Metanephros (tissue), 1 donor: ENCODE results near the gene BTF3. TPM values are rescaled to one million over a fixed set of nuclear protein-coding genes. Genes with fewer than 3 reads are reported as not detected.

Experiments used
- total RNA-seq: library from RNA; depleted of rRNA; stranded (reverse); fragments of >200 nt; gene quantifications from one replicate; pipeline ENCODE4 v1.2.3, GENCODE V29; 2014

BTF3 gene
- total RNA-seq: 498 TPM

DNA sequence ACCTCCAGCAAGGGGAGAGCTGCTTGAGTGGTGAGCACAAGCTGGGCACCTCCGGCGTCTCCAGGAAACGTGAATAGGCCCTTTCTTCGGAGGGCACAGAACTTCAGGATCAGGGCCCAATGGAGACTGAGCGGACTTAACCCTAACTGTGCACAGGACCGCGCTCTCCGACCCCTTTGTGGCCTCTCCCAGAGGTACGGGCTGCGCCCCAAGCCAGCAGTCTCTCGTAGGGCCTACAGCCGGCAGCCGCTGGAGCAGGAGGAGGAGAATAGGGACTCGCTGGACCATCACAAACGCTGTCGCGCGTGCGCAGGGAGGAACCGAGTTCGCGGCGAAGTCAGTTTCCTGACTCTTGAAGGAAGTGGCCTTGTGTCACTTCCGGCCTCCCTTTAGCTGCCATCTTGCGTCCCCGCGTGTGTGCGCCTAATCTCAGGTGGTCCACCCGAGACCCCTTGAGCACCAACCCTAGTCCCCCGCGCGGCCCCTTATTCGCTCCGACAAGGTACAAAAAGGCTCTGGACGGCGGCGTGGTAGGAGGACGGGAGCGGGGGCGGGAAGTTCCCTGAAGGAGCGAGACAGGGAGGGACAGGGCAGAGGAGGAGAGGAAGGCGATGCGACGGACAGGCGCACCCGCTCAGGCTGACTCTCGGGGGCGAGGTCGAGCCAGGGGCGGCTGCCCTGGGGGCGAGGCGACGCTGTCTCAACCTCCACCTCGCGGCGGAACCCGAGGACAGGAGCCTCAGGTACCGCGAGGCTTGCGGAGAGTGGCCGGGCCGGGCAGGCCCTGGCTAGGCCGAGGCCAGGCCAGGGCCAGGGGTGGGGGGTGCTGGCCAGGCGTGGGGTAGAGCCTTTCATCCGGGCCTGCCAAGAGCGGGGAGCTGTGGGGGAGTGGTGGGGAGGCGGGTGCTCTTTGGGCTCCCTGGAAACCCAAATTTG, at the start of gene BTF3:
TSS of gene BTF3 (plus strand) at position 386 of the 936 bp plus-strand sequence. CDS start at position 612, 226 bp downstream.

DNA sequence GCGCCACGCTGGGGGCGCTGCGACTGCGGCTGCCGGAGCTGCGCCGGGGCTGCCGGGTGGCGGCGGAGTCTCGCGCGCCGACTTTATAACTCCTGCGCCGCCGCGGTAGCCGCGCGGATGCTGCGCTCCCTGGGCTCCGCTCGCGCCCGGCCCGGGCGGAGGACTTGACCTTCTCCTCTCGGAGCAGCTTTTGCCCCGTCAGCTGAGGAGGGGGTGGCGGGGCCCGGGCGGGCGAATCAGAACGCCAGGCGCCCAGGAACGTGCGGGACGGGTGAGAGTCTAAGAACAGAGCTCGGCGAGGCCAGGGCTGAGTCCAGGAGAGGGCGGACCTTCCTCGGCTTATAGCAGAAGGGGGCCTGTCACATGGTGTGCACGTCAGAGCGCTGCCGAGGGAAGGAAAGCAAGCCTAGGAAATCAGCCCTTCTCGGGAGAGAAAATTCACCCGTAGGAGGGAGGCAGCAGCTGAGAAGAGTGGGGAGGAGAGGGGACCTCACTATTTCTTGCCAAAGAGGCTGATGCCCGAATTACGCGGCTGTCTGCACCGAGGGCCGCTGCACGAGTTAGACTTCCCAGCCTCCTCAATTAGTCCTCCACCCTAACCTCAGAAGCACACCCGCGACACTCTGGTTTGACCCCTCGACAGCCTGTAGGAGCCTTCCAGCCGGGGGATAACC, 49.6 kb upstream of the BTF3 start, which contains the start of gene FOXD1:
TSS of gene FOXD1 (minus strand) at position 315 of the 674 bp plus-strand sequence. CDS start 415 bp downstream, outside the sequence.

Other genes starting within 250 kb of the BTF3 start
- 13.9 TPM for gene FOXD1, start 49.7 kb upstream of the BTF3 start, total RNA-seq
- gene ANKRA2, start 67.2 kb downstream of the BTF3 start, total RNA-seq: 44.4 TPM
- gene UTP15, start 67.3 kb downstream of the BTF3 start, total RNA-seq: 18.8 TPM
- 63.9 TPM for gene ARHGEF28, start 127.8 kb downstream of the BTF3 start, total RNA-seq